ENCODE measurements around the gene EPN1.
A peak's percentile ranks its signal among the peaks of the same experiment; 100 is the strongest.

Gene EPN1

GRCh38 chr19:55679343-55680257, 4.6 kb downstream of the EPN1 start:
- DNase-seq (ENCODE audit: low spot score): no peak

DNA sequence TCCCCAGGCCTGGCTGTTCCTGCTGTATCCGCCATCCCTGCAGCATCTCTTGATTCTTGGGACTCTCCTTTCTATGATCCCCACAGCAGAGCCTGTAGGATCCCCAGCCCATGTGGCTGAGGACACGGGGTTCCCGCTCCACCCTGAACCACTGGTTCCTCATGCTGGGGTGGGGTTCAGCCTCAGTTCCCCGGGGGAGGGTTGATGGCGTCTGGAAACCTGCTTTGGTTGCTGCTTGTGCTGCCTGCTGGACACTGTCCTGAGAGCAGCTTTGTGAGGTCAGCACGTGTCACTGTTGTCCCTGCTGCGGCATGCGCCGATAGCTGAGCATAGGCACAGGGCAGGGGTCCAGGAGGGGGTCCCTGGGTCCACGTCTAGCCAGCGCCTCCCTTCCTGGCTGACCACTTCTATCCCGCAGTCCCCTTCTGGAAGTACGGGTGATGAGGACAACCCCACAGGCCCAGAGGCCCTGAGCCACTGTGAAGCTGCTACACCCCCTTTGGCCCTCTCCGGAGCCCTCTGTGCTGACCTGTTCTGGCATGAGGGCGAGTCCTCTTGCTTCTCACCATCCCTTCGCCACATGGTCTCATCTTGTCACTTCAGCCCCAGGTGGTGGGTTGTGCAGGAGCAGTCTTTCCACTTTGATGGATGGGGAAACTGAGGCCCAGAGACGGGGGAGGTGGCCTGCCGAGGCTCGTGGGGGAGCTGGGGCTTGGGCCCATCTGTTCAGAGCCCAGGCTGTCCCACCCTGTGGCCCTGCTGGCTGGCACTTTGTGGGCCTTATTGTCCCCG, 5.5 kb downstream of the EPN1 start:
- DNase-seq (ENCODE audit: low spot score): no peak

DNA sequence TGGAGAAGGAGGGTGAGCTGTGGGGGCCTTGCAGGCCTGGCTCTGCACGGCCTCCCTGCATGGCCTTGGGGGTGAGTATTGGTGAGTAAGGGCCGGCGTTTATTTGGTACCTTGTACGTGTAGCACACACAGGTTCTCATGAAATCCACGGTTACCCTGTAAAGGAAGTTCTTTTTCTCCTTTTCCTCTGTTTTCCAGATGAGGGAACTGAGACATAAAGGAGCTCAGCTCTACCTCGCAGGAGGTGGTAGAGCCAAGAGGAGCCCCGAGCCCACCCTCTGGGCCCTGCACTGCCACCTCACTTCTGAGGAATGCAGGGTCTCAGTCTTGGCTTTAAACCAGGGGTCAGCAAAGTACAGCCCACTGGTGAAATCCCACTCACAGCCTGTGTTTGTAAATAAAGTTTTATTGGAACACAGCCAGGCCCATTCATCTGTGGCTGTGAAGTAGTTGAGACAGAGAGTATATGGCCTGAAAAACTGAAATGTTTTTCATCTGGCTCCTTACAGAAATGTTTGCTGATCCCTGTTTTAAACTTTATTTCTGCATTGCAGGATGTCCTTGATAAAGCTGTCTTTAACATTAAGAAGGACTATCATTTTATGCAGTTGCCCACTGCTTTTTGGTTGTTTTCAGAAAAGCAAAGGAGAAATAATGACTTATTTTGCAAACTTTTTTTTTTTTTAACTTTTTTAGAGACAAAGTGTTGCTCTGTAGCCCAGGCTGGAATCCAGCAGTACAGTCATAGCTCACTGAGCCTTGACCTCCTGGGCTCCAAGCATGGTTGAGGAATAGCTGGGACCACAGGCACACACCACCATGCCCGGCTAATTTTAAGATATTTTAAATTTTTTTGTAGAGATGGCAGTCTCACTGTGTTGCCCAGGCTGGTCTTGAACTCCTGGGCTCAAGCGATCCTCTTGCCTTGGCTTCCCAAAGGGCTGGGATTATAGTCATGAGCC, 6.4 kb downstream of the EPN1 start:
- no peak for DNase-seq (ENCODE audit: low spot score)

GRCh38 chr19:55683449-55684261, 8.6 kb downstream of the EPN1 start:
- DNase-seq (ENCODE audit: low spot score): no peak

DNA sequence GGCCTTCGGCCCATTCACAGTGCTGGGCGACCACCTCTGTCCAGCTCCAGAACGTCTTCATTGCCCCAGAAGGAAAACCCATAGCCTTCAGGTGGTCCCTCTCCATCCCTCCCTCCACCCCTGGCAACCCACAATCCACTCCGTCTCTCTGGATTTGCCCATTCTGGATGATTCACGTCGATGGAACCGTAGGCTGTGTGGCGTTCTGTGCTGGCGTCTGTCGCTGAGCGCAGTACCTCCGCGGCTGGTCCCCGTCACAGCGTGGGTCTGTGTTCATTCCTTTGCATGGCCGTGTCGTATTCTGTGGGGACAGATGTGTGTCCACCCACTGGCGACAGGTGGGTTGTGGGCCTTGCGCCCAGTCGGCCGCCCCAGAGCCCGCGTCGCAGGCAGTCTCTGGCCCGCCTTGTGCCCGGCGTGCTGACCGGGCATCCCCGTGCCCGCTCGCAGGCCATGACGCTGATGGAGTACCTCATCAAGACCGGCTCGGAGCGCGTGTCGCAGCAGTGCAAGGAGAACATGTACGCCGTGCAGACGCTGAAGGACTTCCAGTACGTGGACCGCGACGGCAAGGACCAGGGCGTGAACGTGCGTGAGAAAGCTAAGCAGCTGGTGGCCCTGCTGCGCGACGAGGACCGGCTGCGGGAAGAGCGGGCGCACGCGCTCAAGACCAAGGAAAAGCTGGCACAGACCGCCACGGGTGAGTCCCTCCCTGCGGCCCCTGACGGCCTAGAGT, 10.1 kb downstream of the EPN1 start:
- DNase-seq (ENCODE audit: low spot score): no peak

DNA sequence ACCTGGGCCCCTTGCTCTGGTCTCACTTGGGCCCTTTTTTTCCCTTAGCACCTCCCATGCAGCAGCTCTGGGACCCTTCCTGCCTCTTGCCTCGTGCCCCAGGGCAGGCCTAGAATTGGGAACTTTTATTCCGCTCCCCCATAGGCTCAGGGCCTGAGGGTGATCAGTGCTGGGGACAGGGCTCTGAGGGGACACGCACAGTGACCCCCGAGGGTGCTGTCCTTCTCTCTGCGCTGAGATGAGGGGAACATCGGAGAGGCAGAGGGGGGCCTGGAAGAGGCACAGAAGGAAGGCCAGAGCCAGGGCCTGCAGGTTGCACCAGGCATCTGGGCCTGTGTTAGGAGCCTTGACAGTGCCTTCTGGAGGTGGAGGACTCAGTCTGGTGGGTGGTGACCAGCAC, 10.8 kb downstream of the EPN1 start:
- DNase-seq (ENCODE audit: low spot score): no peak

DNA sequence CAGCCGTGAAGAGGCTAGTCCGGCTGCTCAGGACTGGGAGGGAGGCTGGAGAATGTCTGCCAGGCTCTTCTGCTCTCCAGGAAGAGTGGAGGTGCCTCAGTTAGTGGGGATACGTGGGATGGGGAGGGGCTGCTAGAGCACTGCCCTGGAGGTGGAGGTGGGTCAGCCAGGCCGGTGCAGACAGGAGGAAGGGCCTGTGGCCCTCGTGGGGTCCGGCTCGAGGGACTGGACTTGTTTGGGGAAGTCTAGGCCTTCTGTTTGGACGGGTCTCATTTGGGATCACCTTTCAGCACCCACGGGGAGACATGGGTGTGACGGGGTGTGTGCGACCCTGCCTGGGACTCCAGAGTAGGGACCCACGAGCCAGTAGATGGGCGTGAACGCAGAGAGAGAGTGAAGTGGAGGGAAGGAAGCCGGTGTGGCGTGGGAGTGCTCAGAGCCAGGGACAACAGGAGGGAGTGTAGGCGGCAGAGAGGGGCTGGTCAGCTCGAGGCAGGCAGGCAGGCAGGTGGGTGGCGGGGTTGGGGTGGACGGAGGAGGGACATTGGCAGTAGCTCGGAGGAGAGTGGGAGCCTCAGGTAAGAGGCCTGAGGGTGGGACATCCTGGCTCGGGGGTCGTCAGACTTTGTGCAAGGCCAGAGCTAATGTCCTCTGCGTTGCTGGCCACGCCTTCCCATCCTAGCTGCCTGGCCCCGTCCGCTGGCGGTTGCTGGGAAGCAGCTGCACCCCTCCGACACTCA, 11.5 kb downstream of the EPN1 start:
- DNase-seq (ENCODE audit: low spot score): no peak

DNA sequence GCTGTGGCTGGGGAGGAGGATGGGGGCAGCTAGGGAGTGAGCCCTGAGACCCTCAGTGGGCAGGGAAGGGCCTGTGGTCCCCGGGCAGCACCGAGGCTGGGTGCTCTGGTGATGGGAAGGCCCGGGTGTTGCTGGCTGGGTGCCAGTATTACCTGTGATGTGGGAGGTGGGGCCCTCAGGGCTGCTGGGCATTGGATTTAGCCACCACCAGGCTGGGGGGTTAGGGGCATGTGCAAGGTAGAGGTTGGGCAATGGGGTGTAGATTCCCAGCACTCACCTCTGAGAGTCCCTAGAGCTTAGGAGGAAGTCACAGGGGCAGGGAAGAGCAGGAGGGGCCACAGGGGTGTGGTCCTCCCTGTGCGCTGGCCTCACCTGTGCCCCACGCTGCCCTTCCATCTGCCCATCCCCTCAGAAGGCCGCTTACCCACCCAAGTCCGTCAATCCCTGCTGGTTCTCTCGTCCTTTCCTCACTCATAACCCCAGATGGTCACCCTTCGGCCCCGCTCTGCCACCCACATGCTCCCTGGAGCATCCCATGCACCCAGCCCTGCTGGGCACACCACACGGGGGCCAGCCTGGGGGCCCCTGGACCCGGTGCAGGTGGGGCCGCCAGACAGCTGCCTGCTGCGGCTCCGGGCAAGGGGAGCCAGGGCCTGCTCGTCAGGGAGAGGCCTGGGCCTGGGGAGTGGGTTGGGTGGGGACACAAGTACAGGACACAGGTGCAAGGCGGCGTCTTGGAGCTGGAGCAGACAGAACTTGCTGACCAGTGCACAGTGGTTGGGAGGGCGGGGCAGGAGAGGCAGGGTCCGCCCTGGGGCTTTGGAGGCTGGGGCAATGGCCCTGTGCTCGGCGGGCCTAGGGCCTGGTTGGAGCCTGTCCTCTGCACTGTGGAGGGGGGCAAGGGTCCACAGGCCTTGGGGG, 12.5 kb downstream of the EPN1 start:
- no peak for DNase-seq (ENCODE audit: low spot score)

GRCh38 chr19:55688422-55689218, 13.6 kb downstream of the EPN1 start:
- peak; percentile 52 for DNase-seq (ENCODE audit: low spot score)

DNA sequence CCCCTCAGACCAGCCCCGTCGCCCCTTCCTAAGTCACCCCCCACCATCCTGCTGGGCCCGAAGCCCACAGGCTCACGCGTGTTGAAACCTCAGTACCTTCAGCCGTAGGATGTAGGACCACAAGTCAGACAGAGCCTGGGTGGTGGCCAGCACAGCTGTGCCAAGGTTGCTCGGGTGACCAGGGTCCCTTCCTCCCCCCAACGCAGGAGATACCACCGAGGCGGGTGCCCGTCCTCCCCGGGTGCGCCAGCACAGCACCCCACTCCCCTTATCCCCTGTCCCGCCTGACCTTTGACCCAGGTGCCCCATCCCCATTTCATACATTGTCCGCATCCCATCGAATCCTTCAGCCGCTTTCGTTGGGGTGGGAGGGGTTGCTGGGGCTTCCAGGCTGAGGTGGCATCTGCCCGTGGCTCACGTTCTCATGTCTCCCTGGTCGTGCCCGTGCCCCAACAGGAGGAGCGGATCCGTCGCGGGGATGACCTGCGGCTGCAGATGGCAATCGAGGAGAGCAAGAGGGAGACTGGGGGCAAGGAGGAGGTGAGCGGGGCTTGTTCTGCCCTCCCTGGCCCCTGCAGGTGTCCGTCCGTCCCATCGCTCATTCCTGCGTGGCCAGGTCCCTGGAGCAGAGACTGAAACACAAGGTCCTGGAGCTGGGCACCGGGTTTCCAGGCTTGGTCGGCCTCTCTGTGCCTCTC, 14.5 kb downstream of the EPN1 start:
- DNase-seq (ENCODE audit: low spot score): no peak

DNA sequence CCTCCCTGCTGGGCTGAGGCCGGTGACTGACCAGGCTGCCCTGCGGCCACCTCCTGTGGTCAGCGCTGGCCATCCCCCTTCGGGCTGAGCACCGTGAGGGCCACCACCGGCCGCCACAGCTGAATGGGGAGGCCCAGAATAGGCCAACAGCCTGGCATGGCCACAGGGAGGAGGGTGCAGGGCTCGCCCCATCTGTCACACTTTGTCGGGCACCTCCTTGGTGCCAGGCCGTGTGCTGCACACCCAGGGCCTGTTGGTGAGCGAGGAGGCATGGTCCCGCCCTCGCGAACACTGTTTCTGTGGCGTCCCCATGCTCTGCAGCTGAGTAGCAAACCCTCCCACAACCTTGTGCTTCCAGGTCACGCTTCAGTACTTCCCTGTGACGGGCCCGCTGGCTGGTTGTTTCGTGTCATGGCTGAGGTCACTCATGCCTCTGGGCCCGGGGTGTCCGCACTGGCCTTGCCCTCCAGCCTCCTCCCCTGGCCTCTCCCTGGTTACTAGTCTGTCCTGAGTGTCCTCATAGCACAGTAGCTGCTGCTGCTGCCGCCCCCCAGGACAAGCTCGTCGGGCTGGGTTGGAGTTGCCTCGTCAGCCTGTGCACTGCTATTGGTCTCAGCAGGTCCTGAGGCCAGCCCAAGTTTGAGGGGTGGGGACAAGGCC, 15.2 kb downstream of the EPN1 start:
- DNase-seq (ENCODE audit: low spot score): no peak

DNA sequence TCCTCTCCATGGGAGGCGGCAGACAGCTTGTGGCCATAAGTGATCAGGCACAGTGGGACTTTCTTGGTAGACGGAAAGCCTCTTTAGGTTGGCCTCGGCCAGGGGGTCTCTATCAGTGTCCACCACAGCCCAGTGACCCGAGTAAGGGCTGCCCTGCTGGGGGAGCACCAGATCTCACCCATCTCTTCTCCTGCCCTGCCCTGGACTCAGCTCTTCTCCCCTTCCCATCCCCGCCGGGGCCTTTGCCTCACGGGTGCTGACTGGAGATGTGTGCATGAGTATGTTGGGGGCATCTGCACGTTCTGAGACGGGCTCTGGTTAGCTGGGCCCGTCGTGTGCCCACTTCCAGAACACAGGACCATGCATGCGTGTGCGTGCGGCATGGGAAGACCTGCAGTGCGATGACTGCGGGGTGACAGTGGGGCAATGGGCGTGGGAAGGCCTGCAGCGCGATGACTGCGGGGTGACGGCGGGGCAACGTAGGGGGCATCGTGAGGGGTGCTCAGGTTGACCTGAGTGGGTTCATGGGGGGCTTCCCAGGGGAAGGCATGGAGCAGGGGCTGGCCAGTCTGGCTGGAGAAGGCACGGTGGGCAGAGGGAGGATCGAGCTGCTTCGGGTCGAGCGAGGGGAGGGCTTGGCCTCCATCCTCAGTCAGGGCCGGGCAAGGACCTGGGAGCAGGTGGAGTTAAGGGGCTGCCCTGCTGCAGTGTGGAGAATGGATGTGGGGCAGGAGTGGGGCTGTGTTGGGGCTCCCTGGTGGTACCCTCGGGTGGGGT, 15.9 kb downstream of the EPN1 start:
- no peak for DNase-seq (ENCODE audit: low spot score)

- DNase-seq (ENCODE audit: low spot score): no peak
Measured at GRCh38 chr19:55691561-55692481, 16.8 kb downstream of the EPN1 start.

- no peak for DNase-seq (ENCODE audit: low spot score)
Measured at GRCh38 chr19:55692681-55693081, 17.7 kb downstream of the EPN1 start.

Data from SK-N-DZ (cell line).